ENCODE data around the gene GGT6. TPM values are rescaled to one million over a fixed set of nuclear protein-coding genes. Genes with fewer than 3 reads are reported as not detected.

GGT6 gene
- polyA plus RNA-seq, 3 donors: not detected

DNA sequence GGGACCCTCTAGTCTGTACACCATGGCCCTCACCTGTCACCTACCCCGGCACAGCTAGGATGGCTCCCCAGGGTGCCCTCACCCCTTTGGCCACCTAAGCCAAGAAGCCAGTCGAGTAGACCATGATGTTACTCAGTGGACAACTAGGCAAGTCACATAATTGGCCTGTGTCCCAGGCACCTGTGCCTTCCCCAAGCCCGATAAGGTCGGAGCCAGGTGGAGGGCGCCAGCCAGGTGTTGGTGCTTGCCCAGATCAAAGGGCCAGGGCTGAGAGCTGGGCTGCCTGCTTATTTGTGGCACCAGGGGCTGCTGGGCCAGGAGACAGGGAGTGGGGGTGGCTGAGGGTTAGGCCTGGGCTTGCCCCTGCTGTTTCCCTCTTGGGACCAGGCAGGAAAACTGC, 44.9 kb downstream of the GGT6 start:
- H3K27me3 Mint-ChIP-seq (ENCODE audit: low read depth in 3 of 3): peaks cover 4 to 5% (median 5%) of the 10 kb centered on the region in 3 donors
- Histone ChIP-seq H3K27ac (ENCODE audit: low read depth in 1 of 2, low read length in 2 of 2) (no peak overlapping the region), H3K79me2 (ENCODE audit: insufficient read depth, low read length) (no peaks in the 10 kb centered on the region), H4K20me1 (ENCODE audit: insufficient read depth, low read length) (no peaks in the 10 kb centered on the region), H3K4me3 (replicated peaks in 1 of 3; ENCODE audit: low read depth in 2 of 3, low read length in 3 of 3) (no peak overlapping the region), H3K4me2 (replicated peaks; ENCODE audit: extremely low read depth, low read length, poor library complexity, severe bottlenecking) (no peak overlapping the region), H3K4me1 (ENCODE audit: control insufficient read depth in 1 of 2, insufficient read depth in 2 of 2, low read length in 2 of 2) (peaks cover 15 to 16% of the 10 kb centered on the region in 2 donors), H3K9me3 (replicated peaks in 1 of 2; ENCODE audit: control insufficient read depth in 1 of 2, insufficient read depth in 1 of 2, low read length in 2 of 2) (no peaks in the 10 kb centered on the region), H3K9ac (ENCODE audit: insufficient read depth, low read length, poor library complexity, severe bottlenecking) (no peak overlapping the region), H2AFZ (ENCODE audit: insufficient read depth, low read depth, low read length, poor library complexity, severe bottlenecking) (no peak overlapping the region), H3K36me3 (replicated peaks in 1 of 2; ENCODE audit: control insufficient read depth in 1 of 2, insufficient read depth in 2 of 2, low read length in 2 of 2) (no peaks in the 10 kb centered on the region), H3K27me3 (ENCODE audit: control insufficient read depth in 2 of 2, insufficient read depth in 2 of 2, low read length in 2 of 2) (no peaks in the 10 kb centered on the region)
- H3K27ac Mint-ChIP-seq: no peak overlapping the region
- TF ChIP-seq, protein P1, sequence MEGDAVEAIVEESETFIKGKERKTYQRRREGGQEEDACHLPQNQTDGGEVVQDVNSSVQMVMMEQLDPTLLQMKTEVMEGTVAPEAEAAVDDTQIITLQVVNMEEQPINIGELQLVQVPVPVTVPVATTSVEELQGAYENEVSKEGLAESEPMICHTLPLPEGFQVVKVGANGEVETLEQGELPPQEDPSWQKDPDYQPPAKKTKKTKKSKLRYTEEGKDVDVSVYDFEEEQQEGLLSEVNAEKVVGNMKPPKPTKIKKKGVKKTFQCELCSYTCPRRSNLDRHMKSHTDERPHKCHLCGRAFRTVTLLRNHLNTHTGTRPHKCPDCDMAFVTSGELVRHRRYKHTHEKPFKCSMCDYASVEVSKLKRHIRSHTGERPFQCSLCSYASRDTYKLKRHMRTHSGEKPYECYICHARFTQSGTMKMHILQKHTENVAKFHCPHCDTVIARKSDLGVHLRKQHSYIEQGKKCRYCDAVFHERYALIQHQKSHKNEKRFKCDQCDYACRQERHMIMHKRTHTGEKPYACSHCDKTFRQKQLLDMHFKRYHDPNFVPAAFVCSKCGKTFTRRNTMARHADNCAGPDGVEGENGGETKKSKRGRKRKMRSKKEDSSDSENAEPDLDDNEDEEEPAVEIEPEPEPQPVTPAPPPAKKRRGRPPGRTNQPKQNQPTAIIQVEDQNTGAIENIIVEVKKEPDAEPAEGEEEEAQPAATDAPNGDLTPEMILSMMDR (IDR thresholded peaks at IDR 0.05): no peak
- H3K4me3 Mint-ChIP-seq: no peak overlapping the region
- H3K9me3 Mint-ChIP-seq: peaks cover 0 to 3% (median 0%) of the 10 kb centered on the region in 7 donors
- no peaks in the 10 kb centered on the region for H3K36me3 Mint-ChIP-seq
- 95% methylated on average over 5 of the region's 5 CpGs for WGBS (ENCODE audit: insufficient coverage)
- H3K4me1 Mint-ChIP-seq: peaks cover 24% of the 10 kb centered on the region
- DNase-seq: no peak
- intact Hi-C loops (cut with micrococcal nuclease): no loop called here

DNA sequence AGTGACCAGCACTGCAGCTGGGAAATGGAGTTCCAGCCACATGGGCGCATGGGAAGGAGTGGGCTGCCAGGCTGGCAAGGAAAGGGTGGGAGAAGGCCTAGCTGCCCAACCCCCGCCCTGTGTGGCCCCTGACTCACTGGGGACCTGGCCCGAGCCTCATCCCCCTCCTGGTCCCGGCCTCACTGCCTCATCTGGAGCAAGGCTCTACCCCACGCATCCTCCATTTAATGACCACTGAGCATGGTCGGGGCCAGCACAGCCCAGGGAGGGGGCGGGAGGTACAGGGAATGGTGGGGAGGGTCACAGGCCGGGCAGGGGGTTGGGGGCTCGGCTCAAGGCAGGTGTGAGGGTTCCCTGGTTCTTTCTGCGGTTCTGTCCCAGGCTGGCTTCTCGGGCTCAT, 45.6 kb downstream of the GGT6 start:
- Histone ChIP-seq H3K9me3 (replicated peaks in 1 of 2; ENCODE audit: control insufficient read depth in 1 of 2, insufficient read depth in 1 of 2, low read length in 2 of 2) (no peaks in the 10 kb centered on the region), H4K20me1 (ENCODE audit: insufficient read depth, low read length) (no peaks in the 10 kb centered on the region), H3K4me1 (ENCODE audit: control insufficient read depth in 1 of 2, insufficient read depth in 2 of 2, low read length in 2 of 2) (peaks cover 22 to 23% of the 10 kb centered on the region in 2 donors), H2AFZ (ENCODE audit: insufficient read depth, low read depth, low read length, poor library complexity, severe bottlenecking) (no peak overlapping the region), H3K27ac (ENCODE audit: low read depth in 1 of 2, low read length in 2 of 2) (no peak overlapping the region), H3K36me3 (replicated peaks in 1 of 2; ENCODE audit: control insufficient read depth in 1 of 2, insufficient read depth in 2 of 2, low read length in 2 of 2) (no peaks in the 10 kb centered on the region), H3K27me3 (ENCODE audit: control insufficient read depth in 2 of 2, insufficient read depth in 2 of 2, low read length in 2 of 2) (no peaks in the 10 kb centered on the region), H3K4me2 (replicated peaks; ENCODE audit: extremely low read depth, low read length, poor library complexity, severe bottlenecking) (no peak overlapping the region), H3K9ac (ENCODE audit: insufficient read depth, low read length, poor library complexity, severe bottlenecking) (no peak overlapping the region), H3K4me3 (replicated peaks in 1 of 3; ENCODE audit: low read depth in 2 of 3, low read length in 3 of 3) (no peak overlapping the region), H3K79me2 (ENCODE audit: insufficient read depth, low read length) (no peaks in the 10 kb centered on the region)
- no peak overlapping the region for H3K4me3 Mint-ChIP-seq
- H3K27ac Mint-ChIP-seq: no peak overlapping the region
- TF ChIP-seq, protein P1 (IDR thresholded peaks at IDR 0.05): no peak
- intact Hi-C loops (cut with micrococcal nuclease): no loop called here
- H3K4me1 Mint-ChIP-seq: peaks cover 31% of the 10 kb centered on the region
- no peak for DNase-seq
- peaks cover 5 to 11% (median 7%) of the 10 kb centered on the region in 3 donors for H3K27me3 Mint-ChIP-seq (ENCODE audit: low read depth in 3 of 3)
- H3K9me3 Mint-ChIP-seq: peaks cover 0 to 3% (median 0%) of the 10 kb centered on the region in 7 donors
- no peaks in the 10 kb centered on the region for H3K36me3 Mint-ChIP-seq
- WGBS (ENCODE audit: insufficient coverage): 98% methylated on average over 5 of the region's 11 CpGs

All from CD14-positive monocyte (primary cell).